ENCODE data around the gene PRDX5. TPM values are rescaled to one million over a fixed set of nuclear protein-coding genes. Genes with fewer than 3 reads are reported as not detected.

PRDX5 gene
- total RNA-seq, 1 experiment from 2014 or later = 306 TPM

DNA sequence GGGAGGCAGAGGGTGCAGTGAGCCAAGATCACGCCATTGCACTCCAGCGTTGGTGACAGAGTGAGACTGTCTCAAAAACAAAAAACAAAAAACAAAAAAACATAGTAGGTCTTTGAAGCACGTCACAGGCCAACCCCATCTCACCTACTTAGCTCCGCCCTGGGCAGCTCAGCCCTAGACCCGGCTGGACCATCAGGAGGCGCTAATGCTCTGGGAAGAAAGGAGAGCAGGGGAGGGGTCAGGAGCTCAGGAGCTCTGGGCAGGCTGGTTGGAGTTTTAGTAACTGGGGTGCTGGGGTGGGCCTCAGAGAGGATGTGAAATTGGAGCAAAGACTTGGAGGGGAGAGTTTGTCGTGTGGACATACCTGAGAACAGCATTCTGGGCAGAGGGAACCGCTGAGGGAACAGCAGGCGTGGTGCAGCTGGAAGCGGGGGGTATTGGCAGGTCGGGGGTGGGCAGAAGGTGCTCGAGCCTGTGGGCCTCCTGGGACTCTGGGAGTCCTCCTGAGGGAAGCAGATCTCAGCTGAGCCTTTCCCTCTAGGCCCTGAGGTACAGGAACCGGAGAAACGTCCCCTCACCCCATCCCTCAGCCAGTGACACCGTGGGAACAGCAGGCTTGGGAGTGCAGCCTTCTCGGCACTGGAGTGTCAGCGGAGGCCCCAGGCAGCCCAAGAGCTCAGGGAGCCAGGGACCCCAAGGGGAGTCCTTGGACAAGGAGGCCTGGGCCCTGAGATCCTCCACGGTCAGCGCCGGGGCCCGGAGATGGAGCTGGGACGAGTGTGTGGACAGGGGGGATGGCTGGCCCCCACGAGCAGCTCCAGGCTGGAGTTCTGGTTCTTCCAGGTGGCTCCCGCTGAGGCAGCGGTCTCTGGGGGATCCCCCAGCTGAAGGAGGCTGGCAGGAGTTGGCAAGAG is 38.8 kb downstream of the PRDX5 start:
- Mint-ChIP-seq H3K27ac (ENCODE audit: unreplicated experiment) (peak overlapping the region; percentile 17), H3K9me3 (ENCODE audit: unreplicated experiment) (no peaks in the 10 kb centered on the region), H3K4me1 (ENCODE audit: low read depth, unreplicated experiment) (peaks cover 29% of the 10 kb centered on the region), H3K4me3 (ENCODE audit: unreplicated experiment) (peak overlapping the region; percentile 13), H3K27me3 (ENCODE audit: insufficient read depth, unreplicated experiment) (no peaks in the 10 kb centered on the region), H3K36me3 (ENCODE audit: insufficient read depth, unreplicated experiment) (peaks cover 24% of the 10 kb centered on the region)
- H3K4me1 ChIP-seq = peaks cover 46% of the 10 kb centered on the region
- ChIA-PET POLR2A (interaction anchor here (2.8 kb wide), 1 partner anchor 39 kb away, joined by 18 read pairs; the partner anchor contains the start of genes PRDX5 and TRMT112), CTCF (interaction anchor here (0.6 to 6.1 kb wide), 19 partner anchors 10 to 487 kb away, joined by 3 to 274 read pairs (median 4); partner anchors contain the start of genes PRDX5 and TRMT112)
- peaks cover 5% of the 10 kb centered on the region for H3K36me3 ChIP-seq (ENCODE audit: control insufficient read depth, insufficient read depth, low read length)
- DNase-seq = peak; percentile 77
- H3K4me3 ChIP-seq (ENCODE audit: low read depth, low read length) = no peak overlapping the region
- no peaks in the 10 kb centered on the region for H3K27me3 ChIP-seq (replicated peaks; ENCODE audit: control insufficient read depth, insufficient read depth, low read length)
- TF ChIP-seq, protein P1, sequence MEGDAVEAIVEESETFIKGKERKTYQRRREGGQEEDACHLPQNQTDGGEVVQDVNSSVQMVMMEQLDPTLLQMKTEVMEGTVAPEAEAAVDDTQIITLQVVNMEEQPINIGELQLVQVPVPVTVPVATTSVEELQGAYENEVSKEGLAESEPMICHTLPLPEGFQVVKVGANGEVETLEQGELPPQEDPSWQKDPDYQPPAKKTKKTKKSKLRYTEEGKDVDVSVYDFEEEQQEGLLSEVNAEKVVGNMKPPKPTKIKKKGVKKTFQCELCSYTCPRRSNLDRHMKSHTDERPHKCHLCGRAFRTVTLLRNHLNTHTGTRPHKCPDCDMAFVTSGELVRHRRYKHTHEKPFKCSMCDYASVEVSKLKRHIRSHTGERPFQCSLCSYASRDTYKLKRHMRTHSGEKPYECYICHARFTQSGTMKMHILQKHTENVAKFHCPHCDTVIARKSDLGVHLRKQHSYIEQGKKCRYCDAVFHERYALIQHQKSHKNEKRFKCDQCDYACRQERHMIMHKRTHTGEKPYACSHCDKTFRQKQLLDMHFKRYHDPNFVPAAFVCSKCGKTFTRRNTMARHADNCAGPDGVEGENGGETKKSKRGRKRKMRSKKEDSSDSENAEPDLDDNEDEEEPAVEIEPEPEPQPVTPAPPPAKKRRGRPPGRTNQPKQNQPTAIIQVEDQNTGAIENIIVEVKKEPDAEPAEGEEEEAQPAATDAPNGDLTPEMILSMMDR (IDR thresholded peaks at IDR 0.05; ENCODE audit: insufficient read depth in 1 of 2, low read depth in 1 of 2, low read length in 1 of 2, severe bottlenecking in 1 of 2, unreplicated experiment in 1 of 2) = peak; percentile 47 to 48
- H3K9me3 ChIP-seq = no peaks in the 10 kb centered on the region
- BruUV-seq (replicated peaks) = no TSS peak
- intact Hi-C loops (cut with micrococcal nuclease; ENCODE audit: unreplicated experiment) = loop anchor here (5.0 to 10.0 kb wide), 2 partner anchors 84 to 298 kb away; no protein-coding TSS in a partner anchor

DNA sequence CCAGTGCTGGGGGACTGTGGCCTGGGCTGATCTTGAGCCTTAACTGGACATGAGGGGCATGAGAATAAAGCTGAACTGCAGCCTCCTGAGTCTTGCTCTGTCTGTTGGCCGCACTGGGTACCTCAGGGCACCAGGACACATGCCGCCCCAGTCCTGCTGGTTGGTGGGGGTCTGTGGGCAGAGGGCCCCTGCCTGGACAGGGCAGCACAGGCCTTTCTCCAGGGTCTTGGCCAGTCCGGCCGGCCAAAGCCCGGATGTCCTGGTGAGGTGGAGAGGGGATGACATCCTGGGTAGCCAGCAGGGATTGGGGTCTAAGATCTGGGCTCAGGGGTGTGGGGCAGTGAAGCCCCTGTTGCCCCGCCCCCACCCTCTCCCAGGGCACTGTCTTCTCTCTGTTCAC is 39.5 kb downstream of the PRDX5 start:
- Histone ChIP-seq H3K36me3 (ENCODE audit: control insufficient read depth, insufficient read depth, low read length) (peaks cover 5% of the 10 kb centered on the region), H3K27me3 (replicated peaks; ENCODE audit: control insufficient read depth, insufficient read depth, low read length) (no peaks in the 10 kb centered on the region), H3K4me1 (peaks cover 46% of the 10 kb centered on the region), H3K4me3 (ENCODE audit: low read depth, low read length) (no peak overlapping the region), H3K9me3 (no peaks in the 10 kb centered on the region)
- TF ChIP-seq, protein P1 (IDR thresholded peaks at IDR 0.05; ENCODE audit: insufficient read depth in 1 of 2, low read depth in 1 of 2, low read length in 1 of 2, severe bottlenecking in 1 of 2, unreplicated experiment in 1 of 2) = no peak
- Mint-ChIP-seq H3K27me3 (ENCODE audit: insufficient read depth, unreplicated experiment) (no peaks in the 10 kb centered on the region), H3K36me3 (ENCODE audit: insufficient read depth, unreplicated experiment) (peaks cover 30% of the 10 kb centered on the region), H3K4me3 (ENCODE audit: unreplicated experiment) (peak overlapping the region; percentile 99), H3K27ac (ENCODE audit: unreplicated experiment) (peak overlapping the region; percentile 86), H3K4me1 (ENCODE audit: low read depth, unreplicated experiment) (peaks cover 29% of the 10 kb centered on the region), H3K9me3 (ENCODE audit: unreplicated experiment) (no peaks in the 10 kb centered on the region)
- POLR2A ChIA-PET = interaction anchor here (2.8 kb wide), 1 partner anchor 40 kb away, joined by 18 read pairs; the partner anchor contains the start of genes PRDX5 and TRMT112
- no TSS peak for BruUV-seq (replicated peaks)
- intact Hi-C loops (cut with micrococcal nuclease; ENCODE audit: unreplicated experiment) = loop anchor here (5.0 to 10.0 kb wide), 2 partner anchors 85 to 297 kb away; no protein-coding TSS in a partner anchor
- DNase-seq = no peak
- CTCF ChIA-PET = interaction anchor here (1.5 to 6.1 kb wide), 5 partner anchors 40 to 168 kb away, joined by 4 to 274 read pairs (median 18); partner anchors contain the start of genes PRDX5 and TRMT112

DNA sequence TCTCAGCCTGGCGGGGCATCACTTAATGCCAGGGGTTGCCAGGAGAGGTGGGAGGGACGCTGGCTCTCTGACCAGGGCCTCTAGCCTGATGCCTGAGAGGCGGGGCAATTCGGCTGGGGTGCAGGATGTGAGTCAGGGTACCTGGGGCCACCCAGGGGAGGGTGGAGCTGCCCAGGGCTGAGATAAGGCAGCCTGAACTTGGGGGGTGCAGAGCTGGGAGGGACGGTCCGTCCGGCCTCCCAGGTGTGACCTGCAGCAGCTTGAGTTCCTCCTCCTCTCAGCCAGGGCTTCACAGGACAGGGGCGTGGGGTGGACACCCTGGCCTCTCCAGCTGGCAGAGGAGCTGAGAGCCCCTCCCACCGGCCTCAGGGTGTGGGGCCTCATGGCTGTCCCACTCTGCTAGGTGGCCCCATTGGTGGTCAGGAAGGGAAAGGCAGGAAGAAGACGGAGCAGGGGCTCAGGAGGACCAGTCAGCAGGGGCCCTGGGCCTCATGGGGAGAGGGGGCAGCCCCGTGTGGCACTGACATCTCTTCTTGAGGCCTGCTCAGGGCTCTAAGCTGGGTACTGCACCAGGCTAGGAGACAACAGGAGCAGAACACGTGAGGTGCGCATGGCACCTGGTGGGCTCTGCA is 40.1 kb downstream of the PRDX5 start:
- POLR2A ChIA-PET = interaction anchor here (2.8 kb wide), 1 partner anchor 40 kb away, joined by 18 read pairs; the partner anchor contains the start of genes PRDX5 and TRMT112
- Mint-ChIP-seq H3K27ac (ENCODE audit: unreplicated experiment) (peak overlapping the region; percentile 86), H3K36me3 (ENCODE audit: insufficient read depth, unreplicated experiment) (peaks cover 36% of the 10 kb centered on the region), H3K4me1 (ENCODE audit: low read depth, unreplicated experiment) (peaks cover 29% of the 10 kb centered on the region), H3K4me3 (ENCODE audit: unreplicated experiment) (peak overlapping the region; percentile 99), H3K27me3 (ENCODE audit: insufficient read depth, unreplicated experiment) (no peaks in the 10 kb centered on the region), H3K9me3 (ENCODE audit: unreplicated experiment) (no peaks in the 10 kb centered on the region)
- TF ChIP-seq, protein P1 (IDR thresholded peaks at IDR 0.05; ENCODE audit: insufficient read depth in 1 of 2, low read depth in 1 of 2, low read length in 1 of 2, severe bottlenecking in 1 of 2, unreplicated experiment in 1 of 2) = no peak
- peak; percentile 62 to 74 for DNase-seq
- peaks cover 7% of the 10 kb centered on the region for H3K36me3 ChIP-seq (ENCODE audit: control insufficient read depth, insufficient read depth, low read length)
- no peaks in the 10 kb centered on the region for H3K27me3 ChIP-seq (replicated peaks; ENCODE audit: control insufficient read depth, insufficient read depth, low read length)
- peaks cover 46% of the 10 kb centered on the region for H3K4me1 ChIP-seq
- peak overlapping the region; percentile 99 for H3K4me3 ChIP-seq (ENCODE audit: low read depth, low read length)
- no TSS peak for BruUV-seq (replicated peaks)
- intact Hi-C loops (cut with micrococcal nuclease; ENCODE audit: unreplicated experiment) = loop anchor here (1.0 to 10.0 kb wide), 4 partner anchors 48 to 297 kb away; no protein-coding TSS in a partner anchor
- CTCF ChIA-PET = interaction anchor here (0.5 to 6.1 kb wide), 6 partner anchors 27 to 91 kb away, joined by 3 to 274 read pairs (median 11); partner anchors contain the start of genes PRDX5 and TRMT112
- no peaks in the 10 kb centered on the region for H3K9me3 ChIP-seq
